HG02973 (cell line): ENCODE results near the gene DNAH14.
"Not testable (repeated sequence)": the region's sequence is repeated elsewhere in the genome, so short reads cannot be mapped to it uniquely, and the experiment has no call there.

Experiments used
- ATAC-seq: cut with Tn5 transposase; IDR thresholded peaks from one replicate; pipeline ENCODE4 v1.9.1; 2021; ENCODE audit warnings: moderate library complexity; ENCODE audit not compliant: unreplicated experiment

Gene DNAH14

GRCh38 chr1:224929335-224930237 is at the start of gene DNAH14:
Gene DNAH14, plus strand, starts transcription at chr1:224929675. Its CDS starts 23,028 bp downstream, at chr1:224952703.
- peak; percentile 49 for ATAC-seq

DNA sequence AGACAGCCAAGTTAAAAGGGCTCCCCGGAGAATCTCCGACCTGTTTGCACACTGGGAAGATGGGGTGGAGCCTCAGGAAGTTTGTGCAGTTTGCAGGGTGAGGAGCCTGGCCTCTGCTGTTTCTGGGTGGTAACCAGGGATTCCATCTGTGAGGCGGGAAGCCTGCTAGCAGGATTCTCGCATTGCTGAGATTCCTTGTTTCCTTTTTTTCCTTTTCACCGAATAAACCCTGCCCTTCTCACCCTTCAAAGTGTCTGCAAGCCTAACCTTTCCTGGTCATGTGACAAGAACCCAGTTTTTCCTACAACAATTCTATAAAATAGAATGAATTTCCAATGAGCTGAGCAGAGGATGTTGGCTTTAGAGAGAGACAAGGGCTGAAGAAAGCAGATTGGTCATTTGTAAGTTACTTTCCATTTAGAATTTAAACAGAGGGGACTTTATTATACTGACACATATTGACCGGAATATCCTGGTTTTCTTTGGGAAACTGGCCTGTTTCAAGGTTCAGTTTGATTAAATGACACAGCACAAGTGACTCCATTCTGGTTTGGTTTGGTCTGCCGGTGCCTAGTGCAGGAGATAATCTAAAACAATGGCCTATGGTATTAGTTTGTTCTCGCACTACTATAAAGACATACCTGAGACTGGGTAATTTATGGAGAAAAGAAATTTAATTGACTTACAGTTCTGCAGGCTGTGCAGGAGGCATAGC is 48.7 kb upstream of the DNAH14 start:
- ATAC-seq: no peak

- ATAC-seq: not testable (repeated sequence)
Measured at GRCh38 chr1:224881308-224881692, 48.2 kb upstream of the DNAH14 start.

DNA sequence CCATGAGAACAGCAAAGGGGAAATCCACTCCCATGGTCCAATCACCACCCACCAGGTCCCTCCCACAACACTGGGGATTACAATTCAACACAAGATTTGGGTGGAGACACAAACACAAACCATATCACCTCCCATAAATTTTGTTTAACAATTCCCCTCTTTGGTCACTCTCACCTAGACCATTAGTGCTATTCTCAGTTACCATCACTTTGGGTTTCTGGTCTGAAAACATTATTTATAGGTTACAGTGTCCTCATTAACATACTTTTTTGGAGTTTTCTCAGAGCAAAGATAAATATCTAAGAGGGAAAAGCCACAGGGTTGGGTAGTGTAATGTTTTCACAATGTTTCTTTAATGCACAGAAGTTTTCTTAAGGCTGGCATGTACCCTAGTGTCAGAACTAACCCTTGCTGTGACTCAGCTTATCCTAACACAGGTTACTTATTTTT is 47.7 kb upstream of the DNAH14 start:
- no peak for ATAC-seq

GRCh38 chr1:224882264-224882663 is 47.2 kb upstream of the DNAH14 start:
- ATAC-seq: no peak

DNA sequence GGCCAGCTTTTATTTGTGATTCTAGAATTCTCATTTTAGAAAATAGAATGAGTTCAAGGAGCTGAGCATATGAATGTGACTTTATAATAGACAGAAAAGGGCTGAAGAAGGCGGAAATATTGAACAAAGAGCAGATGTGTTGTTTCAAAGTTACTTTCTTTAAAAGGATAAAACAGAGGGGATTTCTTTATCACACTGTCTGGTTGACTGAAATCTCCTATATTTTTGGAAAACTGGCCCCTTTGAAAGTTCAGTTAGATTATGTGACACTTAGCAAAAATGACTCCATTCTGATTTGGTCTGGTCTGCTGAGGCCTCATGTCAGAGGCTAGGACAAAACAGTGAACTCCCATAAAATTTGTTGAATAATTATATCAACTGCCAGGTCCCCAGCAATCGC is 46.4 kb upstream of the DNAH14 start:
- ATAC-seq: no peak

DNA sequence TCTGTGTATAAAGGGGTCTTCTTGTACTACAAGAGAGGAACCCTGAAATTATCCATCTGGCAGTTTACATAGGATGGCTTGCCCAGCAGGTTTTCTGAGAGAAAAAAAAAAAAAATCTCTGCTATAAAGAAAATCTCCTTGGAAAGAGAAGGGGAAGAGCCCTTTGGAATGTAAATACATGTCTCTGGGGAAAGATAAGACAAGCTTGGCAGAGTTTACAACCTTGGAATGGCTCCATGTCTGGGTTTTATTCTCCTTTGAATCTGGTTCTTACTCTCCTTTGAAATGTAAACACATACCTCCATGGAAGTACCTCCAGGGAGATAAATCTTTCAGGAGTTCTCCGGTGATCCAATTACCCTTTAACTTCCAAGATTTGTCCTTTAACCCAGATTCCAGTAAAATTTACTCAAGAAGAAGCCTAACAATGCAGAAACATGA is 45.1 kb upstream of the DNAH14 start:
- ATAC-seq: no peak

GRCh38 chr1:224885376-224885775 is 44.1 kb upstream of the DNAH14 start:
- ATAC-seq: not testable (repeated sequence)

DNA sequence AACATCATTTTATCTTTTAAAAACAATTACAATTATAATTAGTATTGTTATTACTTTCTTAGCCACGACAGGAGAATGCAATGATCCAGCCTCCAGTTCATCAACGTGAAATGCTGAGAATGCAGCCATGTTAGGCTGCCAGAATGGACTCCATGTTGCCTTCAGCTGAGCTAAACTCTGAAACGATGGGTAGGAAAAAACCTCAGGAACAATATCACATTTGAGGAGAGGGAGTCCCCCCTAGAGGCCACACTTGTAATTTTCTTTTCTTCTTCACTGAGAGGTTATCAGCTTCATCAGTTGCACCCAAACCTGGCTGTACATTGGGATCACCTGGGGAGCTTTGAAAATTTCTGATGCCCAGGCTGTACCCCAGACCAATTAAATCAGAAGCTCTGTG is 34.6 kb upstream of the DNAH14 start:
- ATAC-seq: no peak

DNA sequence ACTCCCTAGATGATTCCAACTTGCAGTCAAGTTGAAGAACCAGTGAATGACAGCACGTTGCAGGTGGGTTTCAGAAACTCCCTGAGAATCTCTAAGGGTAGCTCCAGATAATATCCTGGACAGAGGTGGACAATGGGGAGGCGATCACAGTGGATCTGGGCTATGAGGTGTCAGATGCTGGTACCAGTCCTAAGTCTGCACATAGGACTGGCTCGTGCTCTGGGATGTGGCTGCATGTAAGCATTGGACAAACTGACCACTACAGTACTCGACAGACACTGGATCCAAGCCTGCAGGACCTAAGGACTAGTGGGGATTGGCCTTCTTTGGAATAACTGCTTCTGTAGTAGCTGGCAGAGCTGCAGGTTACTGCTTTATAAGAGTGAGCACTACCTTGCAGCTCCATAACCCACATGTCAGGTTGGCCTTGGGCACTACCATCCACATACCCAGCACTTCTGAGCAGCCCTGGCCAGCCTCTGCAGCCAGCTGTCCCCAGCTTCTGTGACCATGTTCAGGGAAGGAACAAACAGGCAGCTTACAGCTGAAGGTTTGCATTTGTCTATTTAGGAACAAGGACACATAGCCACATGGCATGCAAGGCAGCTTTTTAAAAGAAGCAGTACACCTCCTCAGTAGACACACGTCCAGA is 33.2 kb upstream of the DNAH14 start:
- no peak for ATAC-seq

- ATAC-seq: no peak
Measured at GRCh38 chr1:224897529-224898327, 31.7 kb upstream of the DNAH14 start.

- ATAC-seq: no peak
Measured at GRCh38 chr1:224898937-224899336, 30.5 kb upstream of the DNAH14 start.

DNA sequence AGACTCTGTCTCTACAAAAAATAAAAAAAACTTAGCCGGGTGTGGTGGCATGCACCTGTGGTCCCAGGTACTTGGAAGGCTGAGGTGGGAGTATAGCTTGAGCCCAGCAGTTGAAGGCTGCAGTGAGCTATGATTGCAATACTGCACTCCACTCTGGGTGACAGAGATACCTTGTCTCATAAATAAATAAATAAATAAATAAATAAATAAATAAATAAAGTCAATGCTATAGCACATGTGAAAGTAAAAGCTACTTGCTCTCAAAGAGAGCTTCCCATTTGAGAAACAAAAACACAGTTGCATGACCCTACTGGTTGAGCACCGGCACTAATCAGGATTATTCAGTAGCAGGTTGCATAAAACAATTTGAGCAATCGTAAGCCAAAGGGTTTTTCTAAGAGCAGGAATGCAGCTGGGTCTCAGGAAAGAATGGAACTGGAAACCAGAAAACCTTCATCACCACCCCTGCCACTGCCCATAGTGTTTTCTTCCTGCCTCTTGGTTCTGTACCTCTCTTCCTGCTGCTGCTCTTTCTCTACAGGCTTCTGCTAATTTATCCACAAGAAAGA is 29.3 kb upstream of the DNAH14 start:
- ATAC-seq: no peak

DNA sequence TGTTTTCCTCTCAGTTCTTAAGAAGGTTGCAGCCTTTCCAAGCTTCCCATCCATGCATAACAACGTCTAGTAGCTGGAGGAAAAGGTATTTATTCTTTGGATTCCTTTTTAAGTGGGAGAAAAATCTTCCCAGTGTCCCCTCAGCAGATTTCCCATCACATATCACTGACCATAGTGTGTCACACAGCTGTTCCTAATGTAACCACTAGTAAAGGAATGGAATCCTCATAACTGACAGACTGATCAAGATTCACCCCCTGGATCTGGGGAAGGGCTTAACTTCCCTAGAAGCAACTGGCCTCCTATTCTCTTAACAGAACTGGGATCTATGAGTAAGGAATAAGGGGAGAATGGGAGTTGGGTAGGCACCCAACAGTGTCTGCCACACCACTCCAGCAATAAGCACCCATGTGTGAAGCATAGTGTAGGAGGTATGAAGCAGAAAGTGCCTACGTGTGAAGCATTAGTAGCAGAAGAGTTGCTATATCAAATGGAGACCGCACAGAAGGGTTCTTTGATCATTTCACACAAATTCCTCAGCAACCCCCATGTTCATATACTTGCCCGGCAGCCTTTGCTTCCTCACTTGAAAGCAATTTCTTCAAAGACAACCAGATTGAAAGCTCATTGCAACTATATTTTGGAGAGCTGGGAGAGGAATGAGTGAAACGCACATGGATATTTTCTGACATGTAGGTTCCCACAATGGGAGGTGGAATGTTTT is 28.2 kb upstream of the DNAH14 start:
- no peak for ATAC-seq

DNA sequence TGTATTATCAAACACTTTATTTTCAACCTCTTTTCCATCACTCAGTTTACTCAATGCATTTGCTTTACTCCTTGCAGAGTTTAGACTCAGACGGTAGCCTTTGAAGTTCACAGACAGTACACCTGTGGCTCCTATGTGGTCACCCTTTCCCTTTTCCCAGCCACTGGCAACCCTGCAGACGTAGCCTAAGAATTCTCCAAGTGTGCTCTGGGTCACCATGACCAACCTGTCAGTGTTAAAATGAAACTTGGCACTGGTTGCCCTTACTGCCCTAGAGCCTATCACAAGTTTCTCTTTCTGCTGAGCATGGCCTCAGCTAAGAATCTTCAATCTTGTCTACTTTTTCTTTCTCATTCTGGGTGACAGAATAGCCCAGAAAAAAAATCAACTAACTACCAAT is 25.5 kb upstream of the DNAH14 start:
- ATAC-seq: no peak

GRCh38 chr1:224906340-224906739 is 23.1 kb upstream of the DNAH14 start:
- ATAC-seq: no peak

- no peak for ATAC-seq
Measured at GRCh38 chr1:224911217-224911616, 18.3 kb upstream of the DNAH14 start.

DNA sequence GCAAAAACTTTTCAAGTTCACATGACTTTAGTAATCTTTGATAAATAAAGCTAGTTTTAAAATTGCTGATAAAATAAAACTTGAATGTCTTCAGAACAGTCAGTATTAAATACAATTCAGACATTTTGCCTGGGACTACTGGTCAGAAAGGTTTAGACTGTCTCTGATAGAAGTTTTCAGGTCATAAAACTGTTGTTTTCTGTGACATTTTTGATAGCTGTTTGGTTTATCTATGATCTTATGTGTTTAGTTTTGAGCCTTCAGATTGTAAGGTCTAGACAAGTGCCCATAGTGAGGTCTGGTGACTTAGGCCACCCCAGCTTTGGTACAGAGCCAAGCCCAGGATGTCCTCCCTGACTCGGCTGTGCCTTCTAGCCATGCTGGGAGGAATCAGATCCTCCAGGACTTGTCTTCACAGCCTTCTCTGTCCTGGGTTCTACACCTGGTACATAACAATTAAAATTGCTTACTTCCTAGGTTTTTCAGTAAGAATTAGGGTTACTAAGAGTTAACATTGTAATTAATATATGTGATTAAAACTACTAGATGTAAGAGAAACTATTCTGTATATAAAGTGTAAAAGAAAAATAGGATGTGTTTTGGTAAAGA is 15.1 kb upstream of the DNAH14 start:
- no peak for ATAC-seq

GRCh38 chr1:224919508-224919907 is 10.0 kb upstream of the DNAH14 start:
- ATAC-seq: no peak
